Activated T-helper 9 cell treated with anti-CD3 and anti-CD28 coated beads, Interleukin-2, amount 50 U/mL, for 16 hours (primary cell): ENCODE data around the gene RGMB.

Experiments
- DNase-seq: peaks from one replicate; pipeline ENCODE4 v3.0.0-alpha.2; 2020; ENCODE audit warnings: low read depth

Gene RGMB

GRCh38 chr5:98827588-98828284 is 54.3 kb downstream of the RGMB start:
- no peak for DNase-seq

- no peak for DNase-seq
Observed at GRCh38 chr5:98836175-98836574, 62.7 kb downstream of the RGMB start.

GRCh38 chr5:98839469-98840383 is 66.3 kb downstream of the RGMB start:
- no peak for DNase-seq

- no peak for DNase-seq
Observed at GRCh38 chr5:98840946-98841345, 67.5 kb downstream of the RGMB start.

- DNase-seq: no peak
Observed at GRCh38 chr5:98843481-98843880, 70.0 kb downstream of the RGMB start.

- DNase-seq: no peak
Observed at GRCh38 chr5:98844865-98845264, 71.4 kb downstream of the RGMB start.

- no peak for DNase-seq
Observed at GRCh38 chr5:98845878-98846277, 72.4 kb downstream of the RGMB start.
